AG10803 (cell line): ENCODE results near the gene RIMBP2.

Source experiments
- DNase-seq: peaks from one replicate; pipeline ENCODE4 v3.0.0; 2010; ENCODE audit warnings: low read depth
- H3K4me3 ChIP-seq: 2 replicates; pipeline ENCODE4 v1.5.1; 2011; ENCODE audit warnings: mild to moderate bottlenecking, low read length, control low read depth
- CTCF ChIP-seq: conservative IDR thresholded peaks from 2 replicates; pipeline ENCODE4 v1.5.1; 2011; ENCODE audit warnings: mild to moderate bottlenecking, low read length, control low read depth, inconsistent platforms

Gene RIMBP2

GRCh38 chr12:130428116-130428515 is 288.0 kb downstream of the RIMBP2 start:
- H3K4me3 ChIP-seq, result no peak overlapping the region
- TF ChIP-seq CTCF, result no peak
- DNase-seq, result no peak

- no peak for DNase-seq
- TF ChIP-seq CTCF, result no peak
- H3K4me3 ChIP-seq, result no peak overlapping the region
Measured at GRCh38 chr12:130427381-130427887, 288.7 kb downstream of the RIMBP2 start.

DNA sequence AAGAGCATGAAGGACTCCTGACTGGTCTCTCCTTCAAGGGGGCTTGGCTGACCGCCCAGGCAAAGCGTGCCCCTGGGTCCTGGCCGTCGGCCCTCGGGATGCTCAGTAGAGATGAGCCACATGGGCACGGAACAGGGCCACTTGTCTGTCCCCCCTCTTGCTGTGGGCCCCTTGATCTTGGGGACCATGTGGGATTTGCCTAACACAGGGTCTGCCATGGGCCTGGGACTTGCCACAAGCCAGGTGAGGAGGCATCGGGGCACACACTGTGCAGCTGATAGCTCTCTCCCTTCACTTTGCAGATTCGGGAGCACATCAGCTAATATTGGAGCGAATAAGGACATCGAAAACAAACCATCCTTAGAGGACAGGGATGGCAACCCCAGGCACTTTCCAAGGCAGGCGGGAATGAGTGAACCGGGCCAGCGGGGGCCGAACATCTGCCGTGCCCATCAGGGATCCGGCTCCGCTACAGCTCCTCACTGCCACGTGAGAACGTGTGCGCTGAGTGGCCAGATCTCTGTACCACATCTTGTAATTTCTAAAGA is 290.3 kb downstream of the RIMBP2 start:
- no peak for TF ChIP-seq CTCF
- no peak overlapping the region for H3K4me3 ChIP-seq
- DNase-seq, result no peak

GRCh38 chr12:130424858-130425697 is 291.0 kb downstream of the RIMBP2 start:
- no peak for DNase-seq
- no peak for TF ChIP-seq CTCF

DNA sequence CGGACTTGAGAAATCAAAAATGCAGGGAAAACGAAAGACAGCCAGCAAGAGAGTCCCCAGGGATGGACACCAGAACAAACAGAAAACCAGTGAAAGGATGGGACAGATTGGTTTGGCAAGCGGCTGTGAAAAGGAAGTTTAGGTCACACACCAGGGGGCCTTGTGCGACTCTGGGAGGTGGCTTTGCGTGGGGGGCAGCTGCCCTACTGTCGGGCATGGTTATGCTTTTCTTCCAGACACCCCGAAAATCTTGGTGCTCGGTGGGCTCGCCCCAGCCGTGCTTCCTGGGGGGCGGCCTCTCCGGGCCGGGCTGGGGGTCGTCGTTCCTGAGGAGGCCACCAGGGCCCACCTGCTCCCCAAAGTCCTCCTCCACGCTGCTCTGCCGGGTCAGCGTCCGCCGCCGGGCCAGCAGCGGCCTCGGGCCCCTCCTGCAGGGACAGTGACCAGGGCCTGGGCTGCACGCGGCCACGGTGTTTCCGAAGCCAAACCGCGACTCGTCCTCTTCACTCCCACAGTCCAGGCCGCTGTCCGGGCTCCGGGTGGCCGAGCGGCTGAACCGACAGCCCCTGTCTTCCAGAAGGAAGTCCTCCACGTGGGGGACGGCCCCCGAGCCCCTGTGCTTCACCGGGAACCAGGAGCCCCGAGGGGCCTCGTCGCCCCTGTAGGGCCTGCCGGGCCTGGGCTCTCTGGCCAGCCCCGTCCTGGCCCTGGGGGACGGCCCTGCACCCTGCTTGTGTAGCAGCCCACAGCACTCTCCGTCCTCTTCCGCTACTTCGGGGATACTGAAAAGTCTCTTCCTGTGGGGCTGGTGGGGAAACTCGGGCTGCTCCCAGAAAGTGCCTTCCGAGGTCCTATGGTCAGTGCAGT is 291.9 kb downstream of the RIMBP2 start:
- no peak overlapping the region for H3K4me3 ChIP-seq
- no peak for TF ChIP-seq CTCF
- no peak for DNase-seq

More at GRCh38 chr12:130424858-130425697, 291.0 kb downstream of the RIMBP2 start:
- H3K4me3 ChIP-seq, result no peak overlapping the region

GRCh38 chr12:130423136-130423535 is 293.0 kb downstream of the RIMBP2 start:
- TF ChIP-seq CTCF, result no peak
- no peak for DNase-seq

More at GRCh38 chr12:130423136-130423535, 293.0 kb downstream of the RIMBP2 start:
- no peak overlapping the region for H3K4me3 ChIP-seq
